ENCODE results near the gene WDR43. TPM values are rescaled to one million over a fixed set of nuclear protein-coding genes. Genes with fewer than 3 reads are reported as not detected.

WDR43 gene
- total RNA-seq, 8 experiments from 2014 or later = 21.9 to 87.5 (median 40.8) TPM

- no peak for ATAC-seq (replicated peaks in 6 of 8)
- H3K27ac ChIP-seq = no peak overlapping the region
- in situ Hi-C loops (cut with MboI; ENCODE audit: low pct_unique_long_range_greater_than_20kb in 2 of 9, low sequenced_read_pairs in 9 of 9, unreplicated experiment in 9 of 9) = no loop called here
- H3K4me1 ChIP-seq (replicated peaks in 1 of 2) = no peaks in the 10 kb centered on the region
- WGBS, 10 experiments = 83 to 100% (median 100%) methylated on average over 1 to 2 of the region's 2 CpGs
- no peak overlapping the region for H3K4me3 ChIP-seq
Observed at GRCh38 chr2:28927469-28927868, 33.0 kb downstream of the WDR43 start.

- Histone ChIP-seq H3K4me3 (no peak overlapping the region), H3K27ac (no peak overlapping the region), H3K4me1 (replicated peaks in 1 of 2) (no peaks in the 10 kb centered on the region)
- ATAC-seq (replicated peaks in 6 of 8) = no peak
- 83 to 100% (median 100%) methylated on average over 1 of the region's 1 CpG; no CpG with 5 or more reads in 3 of the 10 experiments for WGBS, 10 experiments
- in situ Hi-C loops (cut with MboI; ENCODE audit: low pct_unique_long_range_greater_than_20kb in 2 of 9, low sequenced_read_pairs in 9 of 9, unreplicated experiment in 9 of 9) = no loop called here
Observed at GRCh38 chr2:28927878-28928277, 33.4 kb downstream of the WDR43 start.

- Histone ChIP-seq H3K4me3 (no peak overlapping the region), H3K27ac (no peak overlapping the region), H3K4me1 (replicated peaks in 1 of 2) (no peaks in the 10 kb centered on the region)
- in situ Hi-C loops (cut with MboI; ENCODE audit: low pct_unique_long_range_greater_than_20kb in 2 of 9, low sequenced_read_pairs in 9 of 9, unreplicated experiment in 9 of 9) = no loop called here
- ATAC-seq (replicated peaks in 6 of 8) = no peak
- WGBS, 10 experiments = 25 to 100% (median 84%) methylated on average over 2 to 4 of the region's 4 CpGs
Observed at GRCh38 chr2:28929581-28929980, 35.1 kb downstream of the WDR43 start.

- in situ Hi-C loops (cut with MboI; ENCODE audit: low pct_unique_long_range_greater_than_20kb in 2 of 9, low sequenced_read_pairs in 9 of 9, unreplicated experiment in 9 of 9) = no loop called here
- peak in 2 of 8 experiments; percentile 70 to 81 for ATAC-seq (replicated peaks in 6 of 8)
- Histone ChIP-seq H3K27ac (no peak overlapping the region), H3K4me1 (replicated peaks in 1 of 2) (no peaks in the 10 kb centered on the region), H3K4me3 (no peak overlapping the region)
- WGBS, 10 experiments = 0 to 100% (median 39%) methylated on average over 1 of the region's 1 CpG; no CpG with 5 or more reads in 4 of the 10 experiments
Observed at GRCh38 chr2:28930205-28930604, 35.7 kb downstream of the WDR43 start.

- H3K4me3 ChIP-seq = no peak overlapping the region
- WGBS, 10 experiments = 80 to 100% (median 100%) methylated on average over 1 to 2 of the region's 2 CpGs; no CpG with 5 or more reads in 2 of the 10 experiments
- no peaks in the 10 kb centered on the region for H3K4me1 ChIP-seq (replicated peaks in 1 of 2)
- H3K27ac ChIP-seq = no peak overlapping the region
- no peak for ATAC-seq (replicated peaks in 6 of 8)
- in situ Hi-C loops (cut with MboI; ENCODE audit: low pct_unique_long_range_greater_than_20kb in 2 of 9, low sequenced_read_pairs in 9 of 9, unreplicated experiment in 9 of 9) = no loop called here
Observed at GRCh38 chr2:28934769-28935168, 40.3 kb downstream of the WDR43 start.

- in situ Hi-C loops (cut with MboI; ENCODE audit: low pct_unique_long_range_greater_than_20kb in 2 of 9, low sequenced_read_pairs in 9 of 9, unreplicated experiment in 9 of 9) = no loop called here
- Histone ChIP-seq H3K4me3 (no peak overlapping the region), H3K4me1 (replicated peaks in 1 of 2) (no peaks in the 10 kb centered on the region), H3K27ac (no peak overlapping the region)
- 75 to 100% (median 100%) methylated on average over 1 to 3 of the region's 3 CpGs for WGBS, 10 experiments
- ATAC-seq (replicated peaks in 6 of 8) = no peak
Observed at GRCh38 chr2:28941008-28941407, 46.5 kb downstream of the WDR43 start.

GRCh38 chr2:28944535-28945248, 50.2 kb downstream of the WDR43 start:
- no peaks in the 10 kb centered on the region for H3K4me1 ChIP-seq (replicated peaks in 1 of 2)
- ATAC-seq (replicated peaks in 6 of 8) = peak in 3 of 8 experiments; percentile 37 to 54 (median 51)
- H3K27ac ChIP-seq = no peak overlapping the region
- in situ Hi-C loops (cut with MboI; ENCODE audit: low pct_unique_long_range_greater_than_20kb in 2 of 9, low sequenced_read_pairs in 9 of 9, unreplicated experiment in 9 of 9) = no loop called here
- no peak overlapping the region for H3K4me3 ChIP-seq
- WGBS, 10 experiments = 77 to 100% (median 94%) methylated on average over 3 to 12 of the region's 14 CpGs; no CpG with 5 or more reads in 1 of the 10 experiments

GRCh38 chr2:28948160-28948559, 53.7 kb downstream of the WDR43 start:
- no peak for ATAC-seq (replicated peaks in 6 of 8)
- in situ Hi-C loops (cut with MboI; ENCODE audit: low pct_unique_long_range_greater_than_20kb in 2 of 9, low sequenced_read_pairs in 9 of 9, unreplicated experiment in 9 of 9) = no loop called here
- peaks cover 0 to 3% of the 10 kb centered on the region in 2 donors for H3K4me1 ChIP-seq (replicated peaks in 1 of 2)
- H3K27ac ChIP-seq = no peak overlapping the region
- H3K4me3 ChIP-seq = no peak overlapping the region
- 94 to 100% (median 100%) methylated on average over 1 to 2 of the region's 2 CpGs; no CpG with 5 or more reads in 1 of the 10 experiments for WGBS, 10 experiments

GRCh38 chr2:28949190-28949589, 54.7 kb downstream of the WDR43 start:
- WGBS, 10 experiments = 90 to 100% methylated on average over 1 of the region's 1 CpG; no CpG with 5 or more reads in 8 of the 10 experiments
- in situ Hi-C loops (cut with MboI; ENCODE audit: low pct_unique_long_range_greater_than_20kb in 2 of 9, low sequenced_read_pairs in 9 of 9, unreplicated experiment in 9 of 9) = no loop called here
- peaks cover 0 to 3% of the 10 kb centered on the region in 2 donors for H3K4me1 ChIP-seq (replicated peaks in 1 of 2)
- no peak for ATAC-seq (replicated peaks in 6 of 8)
- no peak overlapping the region for H3K27ac ChIP-seq
- no peak overlapping the region for H3K4me3 ChIP-seq

- Histone ChIP-seq H3K4me1 (replicated peaks in 1 of 2) (peaks cover 0 to 3% of the 10 kb centered on the region in 2 donors), H3K4me3 (no peak overlapping the region), H3K27ac (no peak overlapping the region)
- in situ Hi-C loops (cut with MboI; ENCODE audit: low pct_unique_long_range_greater_than_20kb in 2 of 9, low sequenced_read_pairs in 9 of 9, unreplicated experiment in 9 of 9) = loop anchor here in 6 of 9 experiments (10.0 to 25.0 kb wide), 5 partner anchors 238 to 1138 kb away; no protein-coding TSS in a partner anchor
- WGBS, 10 experiments = 71 to 93% (median 83%) methylated on average over 1 to 9 of the region's 11 CpGs
- ATAC-seq (replicated peaks in 6 of 8) = no peak
Observed at GRCh38 chr2:28949617-28950305, 55.3 kb downstream of the WDR43 start.

GRCh38 chr2:28950941-28951630, 56.6 kb downstream of the WDR43 start:
- in situ Hi-C loops (cut with MboI; ENCODE audit: low pct_unique_long_range_greater_than_20kb in 2 of 9, low sequenced_read_pairs in 9 of 9, unreplicated experiment in 9 of 9) = loop anchor here in 6 of 9 experiments (10.0 to 25.0 kb wide), 5 partner anchors 236 to 1136 kb away; no protein-coding TSS in a partner anchor
- Histone ChIP-seq H3K4me1 (replicated peaks in 1 of 2) (peaks cover 0 to 3% of the 10 kb centered on the region in 2 donors), H3K4me3 (no peak overlapping the region), H3K27ac (no peak overlapping the region)
- WGBS, 10 experiments = 60 to 97% (median 78%) methylated on average over 2 to 9 of the region's 12 CpGs; no CpG with 5 or more reads in 1 of the 10 experiments
- peak in 1 of 8 experiments; percentile 12 for ATAC-seq (replicated peaks in 6 of 8)

- H3K27ac ChIP-seq = no peak overlapping the region
- ATAC-seq (replicated peaks in 6 of 8) = peak in 5 of 8 experiments; percentile 6 to 64 (median 19)
- WGBS, 10 experiments = 15 to 100% (median 70%) methylated on average over 2 to 13 of the region's 13 CpGs
- H3K4me1 ChIP-seq (replicated peaks in 1 of 2) = peaks cover 0 to 9% of the 10 kb centered on the region in 2 donors
- no peak overlapping the region for H3K4me3 ChIP-seq
- in situ Hi-C loops (cut with MboI; ENCODE audit: low pct_unique_long_range_greater_than_20kb in 2 of 9, low sequenced_read_pairs in 9 of 9, unreplicated experiment in 9 of 9) = loop anchor here in 6 of 9 experiments (10.0 to 25.0 kb wide), 5 partner anchors 235 to 1135 kb away; no protein-coding TSS in a partner anchor
Observed at GRCh38 chr2:28951910-28952835, 57.7 kb downstream of the WDR43 start.
